Stimulated activated CD8-positive, alpha-beta memory T cell treated with anti-CD3 and anti-CD28 coated beads, Interleukin-4, amount 100 ng/mL, for 4 hours (primary cell): ENCODE data around the gene CD300LB.
"Not testable (repeated sequence)": the region's sequence is repeated elsewhere in the genome, so short reads cannot be mapped to it uniquely, and the experiment has no call there.

ENCODE experiments used
- DNase-seq, 2 donors: peaks; one replicate each; pipeline ENCODE4 v3.0.0-alpha.2; 2020; ENCODE audit warnings: low read depth in 2 of 2, low spot score in 1 of 2

The CD300LB gene

DNA sequence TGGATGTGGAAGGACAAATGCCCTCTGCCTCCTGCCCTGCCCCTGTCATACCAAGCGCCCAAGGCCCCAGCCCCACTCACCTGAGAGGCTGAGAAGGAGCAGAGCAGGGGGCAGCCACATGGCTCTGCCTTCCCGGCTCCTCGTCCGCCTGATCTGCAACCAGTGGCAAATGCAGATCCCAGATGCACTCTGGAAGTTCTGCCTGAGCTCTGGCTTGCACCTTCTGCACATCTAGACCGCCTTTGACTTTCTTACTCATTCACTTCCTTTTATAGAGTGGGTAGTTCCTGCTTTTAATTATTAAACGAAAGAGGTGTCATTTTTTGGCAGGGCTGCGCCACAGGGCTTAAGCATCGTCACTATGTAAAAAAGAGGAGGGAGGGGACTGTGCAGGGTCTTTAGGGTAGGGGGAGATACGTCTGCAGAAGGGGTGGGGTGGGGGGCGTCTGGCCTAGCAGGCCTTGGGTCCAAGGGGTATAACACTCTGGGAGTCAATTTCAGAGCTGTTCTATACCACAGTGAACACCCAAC, at the start of gene CD300LB:
Gene CD300LB (minus strand): TSS at position 245 of the 531 bp plus-strand sequence. CDS start 125 bp downstream, at position 120.
- no peak for DNase-seq

DNA sequence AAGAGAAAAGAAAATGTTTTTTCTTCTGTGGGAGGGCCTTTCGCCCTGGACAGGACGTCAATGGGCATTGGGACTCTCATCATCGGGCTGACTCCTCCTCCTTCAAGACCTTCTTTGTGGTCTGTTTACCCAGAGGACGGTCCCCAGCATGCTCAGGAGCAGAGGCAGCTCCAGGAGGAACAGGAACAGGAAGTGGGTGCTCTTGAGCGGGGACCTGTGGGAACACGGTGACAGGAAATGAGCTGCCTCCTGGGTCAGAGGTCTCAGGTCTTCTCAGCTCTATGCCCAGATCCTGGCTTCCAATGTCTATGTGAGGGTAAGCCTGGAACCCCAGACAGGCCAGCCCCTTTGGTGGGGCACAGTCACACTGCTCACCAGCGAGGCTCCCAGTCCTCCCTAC, 48.6 kb upstream of the CD300LB start:
- DNase-seq, result no peak

DNA sequence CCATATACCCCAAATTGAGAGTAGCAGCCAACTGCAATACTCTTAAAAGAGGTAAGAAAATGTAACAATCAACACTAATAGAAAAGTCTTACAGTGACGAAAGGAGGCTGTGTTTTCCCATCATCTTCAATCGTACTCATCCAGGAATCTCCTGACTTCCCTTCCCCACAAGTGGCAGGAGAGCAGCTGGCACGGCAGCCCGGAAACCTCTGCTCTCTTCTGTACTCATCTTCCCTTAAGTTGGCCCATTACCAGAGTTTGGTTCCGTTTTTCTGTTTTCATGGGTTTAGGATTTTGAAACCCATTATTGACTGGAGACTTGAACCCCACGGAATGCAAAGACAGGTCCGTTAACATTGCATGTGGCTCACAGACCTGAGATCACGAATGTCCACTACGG, 47.7 kb upstream of the CD300LB start:
- DNase-seq, result no peak

DNA sequence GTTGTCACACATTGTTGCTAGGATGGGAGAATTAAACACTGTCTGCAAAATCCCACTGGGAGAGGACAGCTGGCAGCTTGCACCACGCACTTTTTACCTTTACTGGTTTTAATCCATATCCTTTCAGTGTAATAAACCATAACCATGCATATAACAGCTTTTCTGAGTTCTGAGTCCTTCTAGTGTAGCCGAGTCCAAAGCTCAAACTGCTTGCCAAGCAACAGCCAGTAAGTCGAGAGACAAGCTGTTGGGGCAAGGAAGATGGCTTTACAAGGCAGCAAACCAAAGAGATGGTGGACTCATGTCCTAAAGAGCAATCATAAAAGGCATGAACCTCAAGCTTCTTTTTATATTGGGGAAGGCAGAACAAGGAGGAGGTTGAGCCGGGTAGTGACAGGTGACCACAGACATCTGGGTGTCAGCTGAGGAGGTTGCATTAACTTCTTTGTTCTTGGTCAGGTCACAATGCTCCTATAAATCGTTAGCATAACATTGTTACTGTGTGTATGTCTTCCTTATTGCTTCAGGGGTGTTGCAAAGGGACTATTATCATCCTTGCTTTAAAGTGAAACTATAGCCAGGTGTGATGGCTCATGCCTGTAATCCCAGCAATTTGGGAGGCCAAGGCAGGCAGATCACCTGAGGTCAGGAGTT, 43.3 kb upstream of the CD300LB start:
- no peak for DNase-seq

DNA sequence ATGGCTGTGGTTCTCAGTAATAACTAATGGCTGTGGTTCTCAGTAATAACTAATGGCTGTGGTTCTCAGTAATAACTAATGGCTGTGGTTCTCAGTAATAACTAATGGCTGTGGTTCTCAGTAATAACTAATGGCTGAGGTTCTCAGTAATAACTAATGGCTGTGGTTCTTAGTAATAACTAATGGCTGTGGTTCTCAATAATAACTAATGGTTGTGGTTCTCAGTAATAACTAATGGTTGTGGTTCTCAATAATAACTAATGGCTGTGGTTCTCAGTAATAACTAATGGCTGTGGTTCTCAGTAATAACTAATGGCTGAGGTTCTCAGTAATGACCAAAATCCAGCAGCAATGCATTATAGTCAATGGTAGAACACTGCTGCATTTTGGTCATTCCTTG, 42.4 kb upstream of the CD300LB start:
- DNase-seq, result not testable (repeated sequence)

DNA sequence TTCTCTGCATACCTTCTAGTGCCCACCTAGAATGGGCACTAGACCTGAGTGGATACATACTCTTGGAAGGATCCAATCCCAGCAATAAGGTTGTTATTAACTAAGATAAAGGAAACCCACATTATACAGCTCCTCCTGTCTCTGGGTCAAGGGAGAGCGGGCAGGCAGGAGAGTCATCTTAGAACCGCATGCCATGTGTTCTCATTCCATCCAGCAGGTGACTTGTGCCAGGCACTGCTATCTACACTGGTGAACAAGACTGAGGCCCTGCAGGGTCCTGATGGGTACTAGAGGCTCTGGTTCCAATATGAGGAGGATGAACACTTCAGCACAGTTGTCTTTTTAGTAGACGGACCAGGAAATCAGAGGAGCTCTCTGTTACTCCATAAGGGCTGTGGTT, 41.9 kb upstream of the CD300LB start:
- no peak for DNase-seq

DNA sequence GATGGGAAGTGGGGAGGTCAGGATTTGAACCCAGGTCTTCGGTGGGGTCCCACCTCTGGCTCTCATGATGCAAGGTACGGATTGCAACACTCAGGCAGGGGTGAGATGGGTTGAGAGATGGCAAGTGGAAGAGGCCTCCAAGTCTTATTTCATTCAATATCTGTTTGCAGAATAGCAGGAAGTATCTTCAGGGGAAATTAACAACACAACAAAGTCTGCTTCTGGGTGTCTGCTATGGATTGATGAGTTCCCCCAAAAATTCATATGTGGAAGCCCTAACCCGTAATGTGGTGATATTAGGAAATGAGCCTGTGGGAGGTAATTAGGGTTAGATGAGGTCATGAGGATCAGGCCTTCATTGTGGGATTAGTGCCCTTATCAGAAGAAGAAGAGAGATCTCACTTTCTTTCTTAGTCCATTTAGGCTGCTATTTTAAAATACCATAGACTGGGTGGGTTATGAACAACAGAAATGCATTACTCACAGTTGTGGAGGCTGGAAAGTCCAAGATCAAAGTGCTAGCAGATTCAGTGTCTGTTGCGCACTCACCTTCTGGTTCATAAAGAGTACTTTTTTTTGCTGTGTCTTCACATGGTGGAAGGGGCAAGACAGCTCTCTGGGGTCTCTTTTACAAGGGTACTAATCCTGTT, 40.5 kb upstream of the CD300LB start:
- no peak for DNase-seq

DNA sequence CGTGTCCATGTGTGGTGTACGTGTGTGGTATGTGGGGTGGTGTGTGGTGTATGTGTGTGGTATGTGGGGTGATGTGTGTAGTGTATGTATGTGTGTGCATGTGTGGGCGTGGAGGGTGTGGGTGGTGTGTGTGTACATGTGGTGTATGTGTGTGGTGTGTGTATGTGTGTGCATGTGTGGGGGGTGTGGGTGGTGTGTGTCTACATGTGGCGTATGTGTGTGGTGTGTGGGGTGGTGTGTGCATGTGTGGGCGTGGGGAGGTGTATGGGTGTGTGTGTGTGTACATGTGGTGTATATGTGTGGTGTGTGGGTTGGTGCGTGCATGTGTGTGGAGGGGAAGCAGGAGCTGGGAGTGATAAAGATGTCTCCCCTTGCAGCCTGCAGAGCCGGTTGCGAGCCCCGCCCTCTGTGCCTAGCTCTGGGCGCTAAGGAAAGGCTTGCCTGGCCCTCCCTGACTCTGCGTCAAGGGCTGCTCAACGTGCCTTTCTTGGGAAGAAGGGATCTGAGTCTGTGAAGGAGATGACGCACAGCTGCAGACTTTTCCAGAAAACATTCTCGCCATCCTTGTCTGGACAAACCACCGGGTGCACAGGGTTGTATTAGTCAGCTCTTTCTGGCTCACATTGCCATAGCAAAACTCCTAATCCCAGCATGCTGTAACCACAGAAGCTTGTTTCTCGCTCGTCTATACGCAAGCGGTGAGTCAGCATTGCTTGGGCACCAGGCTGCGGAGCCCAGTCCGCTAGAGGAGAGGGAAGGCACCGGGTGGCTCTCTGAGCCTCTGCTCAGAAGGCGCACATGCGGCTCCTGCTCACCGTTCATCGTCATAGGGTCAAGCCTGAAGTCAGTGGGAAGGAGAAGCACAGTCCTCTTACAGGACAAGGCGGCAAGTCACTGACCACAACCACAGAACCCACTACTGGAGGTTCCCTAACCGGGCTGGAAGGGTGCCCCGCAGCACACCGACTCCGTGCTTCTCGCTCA, 38.0 kb upstream of the CD300LB start:
- no peak for DNase-seq

DNA sequence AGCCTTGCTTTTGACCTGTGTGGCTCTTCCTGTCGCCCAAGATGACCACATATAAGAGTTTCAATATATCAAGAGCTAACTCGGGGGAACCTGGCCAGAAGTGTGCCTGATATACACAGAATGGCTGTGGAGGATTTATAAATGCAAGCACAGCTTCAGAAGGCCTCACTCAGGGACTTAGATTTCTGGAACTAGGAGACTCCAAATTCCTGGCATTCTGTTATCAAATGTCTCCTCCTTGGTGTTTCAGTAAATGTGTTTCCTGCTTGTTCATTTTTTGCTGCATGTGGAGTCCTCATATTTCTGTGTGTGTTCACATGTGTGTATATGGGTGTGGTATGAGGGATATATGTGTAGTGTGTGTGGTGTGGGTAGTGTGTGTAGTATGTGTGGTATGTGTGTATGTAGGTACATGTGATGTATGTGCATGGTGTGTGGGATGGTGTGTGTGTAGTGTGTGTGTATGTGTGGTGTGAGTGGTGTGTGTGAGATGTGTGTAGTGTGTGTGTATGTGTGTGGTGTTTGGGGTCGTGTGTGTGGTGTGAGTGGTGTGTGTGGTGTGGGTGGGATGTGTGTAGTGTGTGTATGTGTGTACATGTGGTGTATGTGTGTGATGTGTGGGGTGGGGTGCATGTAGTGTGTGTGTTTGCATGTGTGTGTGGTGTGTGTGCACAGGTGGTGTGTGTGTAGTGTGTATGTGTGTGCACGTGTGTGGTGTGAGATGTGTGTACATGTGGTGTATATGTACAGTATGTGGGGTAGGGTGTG, 37.0 kb upstream of the CD300LB start:
- DNase-seq, result no peak

DNA sequence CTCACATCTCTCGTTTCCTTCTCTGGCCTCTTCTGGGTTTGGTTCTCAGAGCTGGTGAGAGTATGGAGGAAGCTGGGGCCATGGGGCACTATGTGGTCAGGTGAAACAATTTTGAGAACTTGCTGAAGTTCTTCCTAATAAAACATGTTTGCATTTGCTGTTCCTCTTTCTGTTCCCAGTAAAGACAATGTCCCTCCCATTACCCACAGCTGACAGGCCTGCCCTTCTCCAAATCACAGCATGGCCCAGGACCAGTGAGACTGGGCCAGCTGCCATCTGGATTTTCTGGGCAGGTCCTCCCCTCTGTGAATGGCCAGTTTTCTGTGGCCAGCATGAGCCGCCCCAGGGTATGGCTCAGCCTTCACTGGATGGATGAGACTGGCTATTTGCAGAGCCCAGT, 36.1 kb upstream of the CD300LB start, which contains the start of gene CD300H:
Gene CD300H (minus strand): TSS at position 113 of the 400 bp plus-strand sequence.
- no peak for DNase-seq

DNA sequence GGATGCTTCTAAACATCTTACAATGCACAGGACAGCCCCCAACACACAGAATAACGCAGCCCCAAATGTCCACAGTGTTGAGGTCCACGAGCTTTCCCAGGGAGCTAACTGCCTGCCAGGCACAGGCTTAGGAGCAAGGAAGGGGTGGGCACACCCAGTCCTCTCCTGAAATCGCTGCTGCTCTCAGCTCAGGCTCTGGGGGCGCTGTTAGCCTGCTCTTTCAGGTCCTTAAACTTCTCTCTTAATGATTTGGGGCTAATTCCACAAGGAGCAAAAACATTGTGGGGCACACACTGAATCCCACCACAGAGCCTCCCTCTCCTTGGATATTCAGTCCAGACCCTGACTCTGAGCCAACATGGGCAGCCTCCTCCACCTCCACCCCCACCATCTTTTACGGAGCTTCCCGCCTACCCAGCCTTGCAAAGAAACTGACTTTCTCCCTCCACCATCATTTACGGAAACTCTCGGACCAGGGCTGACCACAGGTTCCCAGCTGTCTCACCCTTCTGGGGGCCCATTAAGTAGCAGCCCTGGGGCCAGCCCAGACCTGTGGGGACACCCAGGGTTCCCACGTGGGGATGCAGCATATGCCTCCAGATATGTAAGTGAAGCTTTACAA, 35.0 kb upstream of the CD300LB start:
- no peak for DNase-seq

DNA sequence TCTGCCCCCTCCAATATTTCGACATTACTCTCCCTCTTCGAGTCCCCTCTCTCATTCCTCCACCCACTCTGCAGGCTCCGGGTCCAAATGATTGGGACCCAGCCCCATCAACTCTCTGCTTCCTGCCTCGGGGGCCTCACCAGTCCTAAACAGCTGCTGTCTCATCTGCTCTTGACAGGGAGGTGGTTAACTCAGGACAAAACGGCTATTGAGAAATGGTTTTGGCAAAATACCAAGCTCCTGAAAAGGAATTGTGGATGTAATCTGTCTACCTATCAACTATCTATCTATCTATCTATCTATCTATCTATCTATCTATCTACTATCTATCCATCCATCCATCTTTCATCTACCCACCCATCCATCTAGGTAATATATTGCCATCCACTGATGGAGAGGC, 33.9 kb upstream of the CD300LB start:
- DNase-seq, result no peak

DNA sequence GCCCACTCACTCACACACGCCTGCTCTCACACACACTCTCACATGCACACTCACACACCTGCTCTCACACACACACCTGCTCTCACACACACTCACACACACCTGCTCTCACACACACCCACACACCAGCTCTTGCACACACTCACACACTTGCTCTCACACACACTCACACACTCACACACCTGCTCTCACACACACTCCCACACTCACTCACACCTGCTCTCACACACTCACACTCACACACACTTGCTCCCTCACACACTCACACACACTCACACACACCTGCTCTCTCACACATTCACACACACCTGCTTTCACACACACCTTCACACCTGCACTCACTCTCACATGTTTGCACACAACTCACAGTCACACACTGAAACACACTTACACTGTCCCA, 32.1 kb upstream of the CD300LB start:
- no peak for DNase-seq

DNA sequence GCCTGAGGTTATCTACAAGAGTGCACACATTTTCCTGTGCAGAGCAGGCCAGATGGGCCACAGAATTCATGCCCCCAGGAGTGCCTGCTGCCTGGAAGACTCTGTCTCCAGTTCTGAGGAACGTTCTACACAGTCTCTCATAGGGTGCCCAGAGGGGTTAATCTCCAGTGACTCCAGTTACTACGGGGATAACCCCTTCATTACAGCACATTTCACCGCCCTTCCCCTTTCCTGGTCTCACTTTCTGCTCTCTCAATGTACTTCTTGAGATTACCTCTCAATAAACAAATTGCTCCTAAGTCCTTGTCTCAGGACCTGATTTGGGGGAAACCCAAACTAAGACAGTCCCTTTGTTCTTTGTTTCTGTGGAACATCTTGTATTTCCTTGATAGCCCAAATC, 30.3 kb upstream of the CD300LB start:
- no peak for DNase-seq

DNA sequence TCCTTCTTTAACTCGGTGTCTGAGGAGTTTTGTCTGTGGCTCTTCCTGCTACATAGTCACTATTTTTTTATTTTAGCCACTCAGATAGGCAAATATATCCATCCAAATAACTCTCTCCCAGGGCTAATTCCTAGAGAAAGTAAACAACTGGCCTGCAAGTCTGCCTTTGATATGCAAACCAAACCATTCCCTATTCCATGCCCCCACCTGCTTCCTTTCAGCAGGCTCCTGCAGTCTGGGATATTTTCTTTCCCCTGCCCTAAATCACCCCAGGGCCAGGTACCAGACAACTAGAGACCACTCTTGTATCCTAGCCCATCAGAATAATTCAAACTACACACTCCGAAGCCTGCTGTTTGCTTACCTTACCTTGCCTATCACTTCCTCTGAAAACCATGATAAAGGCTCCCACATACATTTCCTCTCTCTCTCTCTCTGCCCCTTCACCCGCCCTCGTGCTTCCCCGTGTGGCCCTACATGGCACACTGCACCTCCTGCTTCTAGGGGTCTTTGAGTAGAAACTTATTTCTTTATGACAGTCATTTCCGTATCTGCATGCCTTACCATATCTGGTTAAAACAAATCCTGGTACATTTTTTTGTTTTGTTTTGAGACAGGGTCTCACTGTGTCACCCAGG, 27.7 kb upstream of the CD300LB start:
- no peak for DNase-seq

DNA sequence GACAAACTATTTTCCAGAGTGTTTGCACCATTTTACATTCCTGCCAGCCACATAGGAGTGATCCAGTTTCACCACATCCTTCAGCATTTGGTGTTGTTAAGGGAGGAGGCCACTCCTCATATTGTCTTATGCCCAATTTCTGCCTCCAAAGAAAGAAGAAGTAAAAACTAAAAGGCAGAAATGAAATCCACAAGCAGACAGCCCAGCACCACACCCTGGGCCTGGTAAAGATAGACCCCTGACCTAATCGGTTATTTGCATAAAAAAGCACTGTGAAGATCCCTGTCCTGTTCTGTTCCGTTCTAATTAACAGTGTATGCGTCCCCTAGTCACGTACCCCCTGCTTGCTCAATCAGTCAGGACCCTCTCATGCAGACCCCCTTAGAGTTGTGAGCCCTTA, 27.1 kb upstream of the CD300LB start:
- not testable (repeated sequence) for DNase-seq

DNA sequence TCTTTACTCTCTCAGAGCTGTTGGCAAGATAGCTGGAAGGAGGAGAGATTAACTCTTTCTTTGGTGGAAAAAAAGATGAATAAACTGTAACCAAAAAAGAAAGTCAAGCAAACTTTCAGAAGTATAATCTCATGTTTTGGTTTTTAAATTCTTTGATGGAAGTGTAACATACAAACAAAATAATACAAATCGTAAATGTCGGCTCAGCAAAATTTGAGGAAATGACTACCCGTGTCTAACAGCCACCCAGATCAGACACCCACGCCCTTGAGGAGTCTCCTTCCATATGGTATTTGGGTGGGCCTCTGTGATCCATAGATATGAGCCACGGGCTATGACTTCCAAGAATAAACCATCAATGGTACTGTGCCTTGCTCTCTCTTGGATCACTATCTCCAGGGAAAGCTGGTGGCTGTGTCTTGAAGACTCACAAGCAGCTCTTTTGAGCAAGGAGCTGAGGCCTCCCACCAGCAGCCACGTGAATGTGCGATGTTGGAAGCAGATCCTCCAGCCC, 24.2 kb upstream of the CD300LB start:
- DNase-seq, result no peak

DNA sequence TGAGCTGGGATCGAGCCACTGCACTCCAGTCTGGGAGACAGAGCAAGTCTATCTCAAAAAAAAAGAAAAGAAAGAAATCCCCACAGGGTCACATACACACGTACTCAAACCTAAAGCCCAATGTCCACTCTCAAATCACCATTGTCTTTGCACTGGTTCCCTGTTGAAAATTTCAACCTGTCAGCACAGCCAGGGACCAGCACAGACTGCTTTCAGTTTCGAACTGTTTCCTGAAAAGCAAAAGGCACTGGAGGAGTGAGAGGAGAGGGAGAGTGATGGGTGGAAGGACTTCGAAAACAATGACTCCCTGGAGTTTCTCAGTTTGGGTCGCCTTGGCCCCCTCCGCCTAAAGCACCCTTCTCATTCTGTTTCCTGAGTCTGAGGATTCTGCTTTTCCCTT, 23.6 kb upstream of the CD300LB start:
- no peak for DNase-seq

DNA sequence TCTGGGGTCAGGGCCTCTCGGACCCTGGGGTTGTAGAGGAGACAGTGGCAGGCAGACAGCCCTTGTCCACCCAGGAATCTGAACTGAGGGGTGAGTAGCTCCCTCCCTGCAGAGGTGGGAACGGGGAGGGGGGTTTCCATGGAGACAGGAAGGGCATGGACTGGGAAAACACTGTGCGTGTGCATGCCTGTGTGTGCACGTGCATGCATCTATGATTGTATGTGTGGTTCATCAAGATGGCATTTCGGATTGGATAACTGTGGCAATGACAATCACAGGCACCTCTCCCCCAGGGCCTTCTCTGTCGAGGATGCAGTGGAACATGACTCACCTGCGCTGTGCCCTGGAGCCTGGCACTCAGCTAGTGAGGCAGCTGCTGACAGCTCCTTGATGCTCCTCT, 20.8 kb upstream of the CD300LB start:
- no peak for DNase-seq

DNA sequence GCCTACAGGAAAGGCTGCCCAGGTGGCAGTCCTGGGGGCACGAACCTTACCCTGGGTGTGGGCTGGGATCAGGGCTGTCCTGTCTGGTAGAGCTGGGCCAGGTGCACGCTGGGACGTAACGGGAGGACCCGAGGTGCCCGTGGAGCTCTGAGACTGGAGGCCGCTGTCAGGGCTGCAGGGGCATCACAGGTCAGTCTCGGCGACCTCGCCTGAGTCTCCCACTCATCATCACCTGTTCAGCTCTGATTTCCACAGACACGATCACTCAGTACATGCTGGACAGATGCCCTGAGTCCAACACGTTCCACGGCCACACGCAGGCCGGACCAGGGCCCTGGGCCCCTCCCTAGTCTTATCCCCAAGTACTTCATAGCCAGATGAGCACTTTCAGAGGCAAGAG, 19.3 kb upstream of the CD300LB start:
- DNase-seq, result no peak
